Kidney (tissue), 14 donors: ENCODE data around the gene FGGY. TPM values are rescaled to one million over a fixed set of nuclear protein-coding genes. Genes with fewer than 3 reads are reported as not detected.
A peak's percentile ranks its signal among the peaks of the same experiment; 100 is the strongest.

Experiments used
- DNase-seq, 5 donors: peaks; one replicate each; pipeline ENCODE4 v3.0.0-alpha.2; 2013 to 2020
- FAIRE-seq: peaks from 2 replicates; lab custom pipeline; 2012; peaks lifted over from hg19 to GRCh38; lab: Jason Lieb, UNC
- H3K27ac ChIP-seq, 2 donors: one replicate each; pipeline ENCODE4 v1.7.0; 2013; ENCODE audit warnings: low read depth in 2 of 2, low read length in 2 of 2, inconsistent platforms in 1 of 2
- H3K27me3 ChIP-seq: one replicate; pipeline ENCODE4 v1.7.1; 2013; ENCODE audit warnings: low read length, inconsistent platforms; ENCODE audit not compliant: control insufficient read depth, insufficient read depth
- H3K36me3 ChIP-seq, 3 donors: one replicate each; pipeline versions ENCODE4 v1.7.0 to v1.7.1; 2013; ENCODE audit warnings: low read length in 3 of 3, control low read depth in 1 of 3, inconsistent platforms in 1 of 3; ENCODE audit not compliant: insufficient read depth in 3 of 3, control insufficient read depth in 2 of 3
- H3K4me1 ChIP-seq, 3 donors: one replicate each; pipeline versions ENCODE4 v1.7.0 to v1.7.1; 2013; ENCODE audit warnings: low read length in 3 of 3, inconsistent platforms in 1 of 3, low read depth in 1 of 3; ENCODE audit not compliant: control insufficient read depth in 2 of 3, insufficient read depth in 2 of 3
- H3K4me3 ChIP-seq, 3 donors: one replicate each; pipeline versions ENCODE4 v1.7.0 to v1.8.1; 2013; ENCODE audit warnings: low read length in 3 of 3, control low read depth in 1 of 3, inconsistent platforms in 1 of 3
- H3K9ac ChIP-seq, 3 donors: one replicate each; pipeline versions ENCODE4 v1.7.0 to v1.7.1; 2013; ENCODE audit warnings: low read length in 3 of 3, control low read depth in 1 of 3, inconsistent platforms in 1 of 3
- H3K9me3 ChIP-seq, 3 donors: one replicate each; pipeline versions ENCODE4 v1.7.0 to v1.7.1; 2013; ENCODE audit warnings: low read length in 3 of 3, control low read depth in 1 of 3, inconsistent platforms in 1 of 3; ENCODE audit not compliant: control insufficient read depth in 2 of 3, insufficient read depth in 1 of 3
- intact Hi-C: fragments of 100-400 bp; cut with DNase I; formaldehyde crosslinking; loops from one replicate; pipeline ENCODE4 v1.11.1; 2022
- polyA plus RNA-seq: library from polyadenylated mRNA; stranded (reverse); fragments of 350-450 nt; fragmentation: Illumina TruSeq; extraction: RNeasy Lipid Tissue Mini Kit (QIAGEN cat#74804); gene quantifications from one replicate; pipeline ENCODE4 v1.2.3, GENCODE V29; 2014; ENCODE audit warnings: low read depth, low replicate concordance; ENCODE audit not compliant: insufficient read depth
- total RNA-seq: library from RNA; stranded (reverse); fragmentation: NEBNext Ultra II Directional; extraction: Animal tissue kit (Norgen Biotek cat#: 25700); gene quantifications from one replicate; pipeline ENCODE4 v1.2.1, GENCODE V29; 2021
- TF ChIP-seq, protein P1 (sequence below): IDR thresholded peaks from 3 replicates; pipeline ENCODE4 v1.5.1; 2012; ENCODE audit warnings: mild to moderate bottlenecking, moderate library complexity, borderline replicate concordance; ENCODE audit not compliant: insufficient read depth; ENCODE audit errors: extremely low read depth
- donor health status: control.
- donor health status: control.
- donor health status: control.
- donor health status: control.
- donor health status: control.
- donor health status: DM: yes; HTN: yes; CAD: no.
- donor health status: Normal renal cell carcinoma (clear cell type).

FGGY gene
- total and polyA plus RNA-seq, 2 donors from 2014 or later: 11.2 to 31.0 TPM

DNA sequence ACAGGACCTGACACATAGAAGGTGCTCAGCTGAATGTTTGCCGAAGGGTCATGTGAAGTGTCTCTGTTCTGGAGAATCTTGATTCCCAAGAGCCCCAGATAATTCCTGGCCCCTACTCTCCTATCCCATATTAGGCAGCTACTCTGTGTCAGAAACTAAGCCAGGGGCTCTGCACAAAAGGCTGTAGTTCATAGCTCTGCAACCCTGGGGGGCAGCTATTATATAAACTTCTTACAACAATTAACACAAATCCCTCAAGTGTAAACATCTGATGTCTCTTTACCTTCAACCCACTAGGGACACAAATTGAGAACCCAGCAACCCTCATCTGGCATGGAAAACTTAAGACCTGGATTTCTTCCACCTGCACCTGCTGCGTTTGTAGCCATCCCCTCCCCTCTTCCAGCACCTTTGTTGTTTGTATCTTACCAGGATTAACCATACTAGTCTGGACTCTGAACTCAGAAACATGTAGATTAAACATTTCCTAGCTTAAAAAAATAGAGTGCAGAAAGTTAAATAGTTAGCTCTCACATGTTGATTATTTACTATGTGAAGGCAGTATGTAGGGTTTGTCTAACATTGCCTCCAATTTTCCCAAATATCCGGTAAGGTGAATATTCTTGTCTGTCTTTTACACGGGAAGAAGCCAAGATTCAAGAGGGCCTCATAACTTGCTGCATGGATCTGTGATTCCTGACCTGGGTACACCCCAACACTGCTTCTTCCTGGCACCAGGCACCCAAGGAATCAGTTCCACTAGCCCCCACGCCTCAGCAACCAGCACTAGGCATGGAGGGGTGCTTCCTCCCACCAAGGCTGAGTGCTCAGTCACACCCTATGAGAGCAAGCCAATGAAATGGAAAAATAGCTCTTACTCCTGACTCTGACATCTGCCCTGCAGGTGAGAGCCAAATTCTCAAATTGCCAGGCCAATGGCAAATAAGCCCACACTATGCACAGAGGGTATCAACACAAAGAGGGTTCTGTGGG, 297.2 kb downstream of the FGGY start:
- Histone ChIP-seq H3K9ac (peak overlapping the region in 1 of 3 donors; percentile 26), H3K4me1 (peaks cover 4 to 24% (median 10%) of the 10 kb centered on the region in 3 donors), H3K27ac (peak overlapping the region; percentile 56 to 88), H3K27me3 (no peaks in the 10 kb centered on the region), H3K9me3 (no peaks in the 10 kb centered on the region), H3K36me3 (no peaks in the 10 kb centered on the region), H3K4me3 (peak overlapping the region in 1 of 3 donors; percentile 33)
- FAIRE-seq (peak; percentile 74), DNase-seq (peak in 4 of 5 donors; percentile 39 to 69 (median 52))
- intact Hi-C loops: no loop called here
- TF ChIP-seq, protein P1, sequence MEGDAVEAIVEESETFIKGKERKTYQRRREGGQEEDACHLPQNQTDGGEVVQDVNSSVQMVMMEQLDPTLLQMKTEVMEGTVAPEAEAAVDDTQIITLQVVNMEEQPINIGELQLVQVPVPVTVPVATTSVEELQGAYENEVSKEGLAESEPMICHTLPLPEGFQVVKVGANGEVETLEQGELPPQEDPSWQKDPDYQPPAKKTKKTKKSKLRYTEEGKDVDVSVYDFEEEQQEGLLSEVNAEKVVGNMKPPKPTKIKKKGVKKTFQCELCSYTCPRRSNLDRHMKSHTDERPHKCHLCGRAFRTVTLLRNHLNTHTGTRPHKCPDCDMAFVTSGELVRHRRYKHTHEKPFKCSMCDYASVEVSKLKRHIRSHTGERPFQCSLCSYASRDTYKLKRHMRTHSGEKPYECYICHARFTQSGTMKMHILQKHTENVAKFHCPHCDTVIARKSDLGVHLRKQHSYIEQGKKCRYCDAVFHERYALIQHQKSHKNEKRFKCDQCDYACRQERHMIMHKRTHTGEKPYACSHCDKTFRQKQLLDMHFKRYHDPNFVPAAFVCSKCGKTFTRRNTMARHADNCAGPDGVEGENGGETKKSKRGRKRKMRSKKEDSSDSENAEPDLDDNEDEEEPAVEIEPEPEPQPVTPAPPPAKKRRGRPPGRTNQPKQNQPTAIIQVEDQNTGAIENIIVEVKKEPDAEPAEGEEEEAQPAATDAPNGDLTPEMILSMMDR: no peak

DNA sequence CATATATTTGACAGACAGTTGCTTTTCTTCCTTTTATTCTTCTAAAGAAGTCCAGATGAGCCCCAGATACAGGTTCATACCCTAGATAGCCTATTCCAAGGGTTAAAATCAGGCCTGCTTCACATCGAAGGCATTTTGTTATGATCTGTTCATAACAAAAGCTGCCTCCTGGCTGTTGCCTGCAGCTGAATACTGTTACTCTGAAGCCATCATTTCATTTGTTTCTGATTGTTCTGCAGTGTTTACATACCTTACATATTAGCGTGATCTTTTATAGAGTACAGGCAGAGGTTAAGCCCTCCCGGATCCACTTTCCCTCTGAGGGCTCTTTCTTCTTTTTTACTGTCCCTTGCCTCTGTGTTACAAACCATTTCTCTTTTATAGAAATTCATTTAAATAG, 298.9 kb downstream of the FGGY start:
- no peak overlapping the region for H3K4me3 ChIP-seq
- peak overlapping the region in 1 of 2 donors; percentile 57 for H3K27ac ChIP-seq
- H3K9me3 ChIP-seq: no peaks in the 10 kb centered on the region
- DNase-seq: no peak
- no peak overlapping the region for H3K9ac ChIP-seq
- TF ChIP-seq, protein P1: no peak
- intact Hi-C loops: no loop called here
- H3K36me3 ChIP-seq: no peaks in the 10 kb centered on the region
- FAIRE-seq: no peak
- H3K27me3 ChIP-seq: no peaks in the 10 kb centered on the region
- H3K4me1 ChIP-seq: peaks cover 4 to 24% (median 10%) of the 10 kb centered on the region in 3 donors

DNA sequence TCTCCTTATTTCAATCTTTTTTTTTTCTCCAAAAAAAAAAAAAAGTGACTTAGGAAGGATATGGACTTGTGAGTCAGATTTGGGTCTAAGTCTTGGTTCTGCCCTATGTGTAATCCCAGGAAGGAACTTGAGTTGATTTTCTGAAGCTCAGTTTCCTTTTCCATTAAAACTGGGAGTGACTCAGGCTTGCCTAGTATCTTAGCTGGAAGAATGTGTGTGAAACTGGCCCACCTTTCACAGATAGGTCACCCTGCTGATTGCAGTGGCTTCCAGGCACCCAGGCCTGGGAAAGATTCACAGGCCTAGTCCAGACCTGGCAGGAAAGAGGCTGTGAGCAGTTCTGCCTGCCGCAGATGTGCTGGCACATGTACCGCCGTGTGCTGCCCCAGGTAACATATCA, 299.5 kb downstream of the FGGY start:
- Histone ChIP-seq H3K4me1 (peaks cover 4 to 24% (median 10%) of the 10 kb centered on the region in 3 donors), H3K9me3 (no peaks in the 10 kb centered on the region), H3K27ac (peak overlapping the region in 1 of 2 donors; percentile 45), H3K9ac (no peak overlapping the region), H3K27me3 (no peaks in the 10 kb centered on the region), H3K4me3 (no peak overlapping the region), H3K36me3 (no peaks in the 10 kb centered on the region)
- TF ChIP-seq, protein P1: no peak
- no peak for FAIRE-seq
- intact Hi-C loops: no loop called here
- DNase-seq: peak in 1 of 5 donors; percentile 79
